SH-SY5Y (cell line): Measurements from ENCODE around the gene CCDC148.
A peak's percentile ranks its signal among the peaks of the same experiment; 100 is the strongest.

Experiments
- GATA2 ChIP-seq: IDR thresholded peaks from 2 replicates; pipeline ENCODE4 v1.6.1; 2011; ENCODE audit warnings: mild to moderate bottlenecking, low read depth, low read length
- GATA3 ChIP-seq: IDR thresholded peaks from 2 replicates; pipeline ENCODE4 v1.6.1; 2011; ENCODE audit warnings: low read depth, mild to moderate bottlenecking, low read length, moderate library complexity

The CCDC148 gene

DNA sequence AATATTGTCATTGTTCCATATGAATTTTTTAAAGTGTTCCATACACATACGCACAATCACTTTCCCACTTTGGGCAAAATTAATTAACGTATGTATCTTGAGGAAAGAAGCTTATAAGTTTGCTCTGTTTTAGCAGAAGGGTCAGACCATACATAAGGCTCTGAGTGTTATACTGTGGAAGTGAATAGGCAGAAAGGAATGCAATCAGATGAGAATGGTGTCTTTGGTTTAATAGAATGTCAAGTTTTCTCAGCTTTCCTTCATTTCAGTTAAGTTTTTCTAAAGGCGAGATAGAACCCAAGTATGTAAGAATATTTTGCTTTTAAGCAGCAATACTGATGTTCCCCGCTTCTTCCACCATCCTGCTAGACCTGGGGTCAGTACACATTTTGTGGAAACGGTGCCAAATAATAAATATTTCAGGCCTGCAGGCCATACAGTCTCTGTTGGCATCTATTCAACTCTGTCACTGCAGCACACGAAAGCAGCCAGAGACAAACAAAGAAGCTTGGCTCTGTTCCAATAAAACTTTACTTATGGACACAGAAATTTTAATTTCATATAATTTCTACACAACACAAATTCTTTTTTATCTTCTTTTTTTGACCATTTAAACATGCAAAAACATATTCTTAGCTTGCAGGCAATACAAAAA lies 254.3 kb downstream of the CCDC148 start:
- no peak for TF ChIP-seq GATA2
- no peak for TF ChIP-seq GATA3

DNA sequence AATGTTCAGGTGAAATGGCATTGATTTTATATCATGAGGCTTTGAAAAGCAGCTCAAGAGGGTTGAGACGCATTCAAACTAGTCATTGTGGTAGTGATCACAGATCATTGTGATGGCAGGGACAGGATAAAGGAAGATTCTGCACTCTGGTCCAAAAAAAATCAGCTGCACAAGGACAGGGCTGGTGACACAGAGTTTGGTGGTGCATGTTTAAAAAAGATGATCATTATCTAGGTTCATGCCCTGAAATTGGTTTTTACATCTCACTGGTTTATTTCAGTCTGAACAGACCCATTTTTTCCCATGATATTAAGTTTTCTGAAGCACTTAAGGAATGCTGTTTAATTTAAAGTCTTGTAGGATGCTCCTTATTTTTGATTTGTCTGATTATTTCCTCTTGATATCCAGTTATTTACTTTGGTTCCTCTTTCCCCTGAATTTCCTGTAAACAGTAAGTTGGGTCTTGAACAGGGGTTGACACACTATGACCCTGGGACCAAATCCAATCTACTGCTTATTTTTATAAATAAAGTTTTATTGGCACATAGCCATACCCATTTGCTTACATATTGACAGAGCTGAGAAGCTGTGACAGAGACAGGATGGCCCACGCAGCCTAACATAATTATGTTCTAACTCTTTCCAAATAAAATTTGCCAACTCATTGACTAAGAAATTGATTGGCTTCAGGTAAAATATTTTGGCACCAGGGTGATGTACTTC lies 256.5 kb downstream of the CCDC148 start:
- no peak for TF ChIP-seq GATA3
- peak; percentile 64 for TF ChIP-seq GATA2

DNA sequence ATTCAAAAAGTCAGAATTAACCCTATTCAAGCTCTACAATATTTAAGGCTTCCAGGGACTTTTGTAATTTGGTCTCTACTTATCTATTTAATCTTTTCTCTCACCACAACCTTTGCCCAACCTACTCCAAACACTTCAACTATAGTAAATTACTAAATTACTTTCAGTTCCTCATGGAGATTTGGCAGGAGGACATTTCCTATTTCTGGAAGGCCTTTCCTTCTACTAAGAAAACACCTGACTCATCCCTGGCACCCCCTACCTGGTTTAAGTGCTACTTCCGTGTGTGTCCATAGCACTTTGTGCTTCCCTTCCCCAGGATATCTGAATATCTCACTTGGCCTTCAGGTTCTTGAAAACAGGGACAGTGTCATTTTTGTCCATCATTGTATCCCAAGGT lies 258.6 kb downstream of the CCDC148 start:
- TF ChIP-seq GATA3 (no peak), GATA2 (no peak)

DNA sequence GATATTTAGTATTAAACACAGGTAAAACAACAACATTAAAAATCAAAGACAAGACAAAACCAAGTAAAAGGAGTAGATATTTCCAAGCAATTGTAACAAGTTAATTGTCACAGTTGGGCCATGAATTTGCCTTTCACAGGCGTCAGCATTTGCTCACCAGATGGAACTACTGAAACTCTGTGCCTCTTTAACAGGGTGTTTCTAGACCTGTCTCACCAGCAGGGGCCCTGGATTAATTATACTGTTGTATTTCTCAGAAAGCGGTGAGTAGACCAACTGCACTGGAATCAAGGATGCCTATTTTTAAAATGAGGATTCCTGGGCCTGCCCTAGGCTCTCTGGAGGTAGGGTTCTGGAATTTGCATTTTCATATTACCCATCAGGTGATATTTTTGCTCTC lies 262.3 kb downstream of the CCDC148 start:
- TF ChIP-seq GATA3 (no peak), GATA2 (no peak)

DNA sequence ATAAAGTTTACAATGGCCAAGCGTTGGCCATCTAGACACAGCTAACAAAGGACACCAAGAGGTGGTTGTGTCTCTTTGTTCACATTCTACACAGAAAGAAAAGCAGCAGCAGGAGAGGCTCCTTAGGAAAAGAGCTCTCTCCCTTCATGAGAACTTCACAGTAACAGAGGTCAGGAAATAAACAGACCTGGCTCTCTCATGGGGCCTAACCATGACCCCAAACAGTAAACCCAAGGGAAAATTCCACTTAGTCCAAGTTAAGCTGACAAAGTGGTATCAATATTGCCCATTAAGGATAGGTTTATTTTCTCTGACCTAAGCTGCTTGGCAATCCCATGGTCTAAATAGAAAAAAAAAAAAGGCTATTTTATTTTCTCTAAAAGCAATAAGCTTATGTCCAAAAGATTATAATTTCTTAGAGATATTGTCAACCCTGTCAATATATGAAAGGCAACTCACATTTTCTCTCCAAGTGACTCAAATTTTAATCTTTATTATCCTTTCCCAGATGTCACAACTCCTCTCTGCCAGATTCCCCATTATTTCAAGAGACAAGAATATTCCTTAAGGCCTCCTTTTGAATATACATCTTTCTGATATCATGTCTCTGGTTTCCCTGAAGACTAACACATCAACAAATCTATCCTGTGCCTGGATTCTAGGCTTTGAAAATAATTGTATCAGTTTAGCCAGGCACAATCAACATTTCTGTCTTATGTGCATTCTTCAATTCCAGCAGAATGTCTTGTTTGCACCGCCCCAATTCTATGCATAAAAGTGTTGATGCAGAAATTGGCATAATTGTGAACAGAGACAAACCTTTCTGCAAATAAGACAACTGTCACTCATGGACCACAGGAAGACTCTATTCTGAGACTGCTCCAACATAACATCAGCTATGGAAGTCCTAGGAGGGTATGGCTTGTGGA lies 263.8 kb downstream of the CCDC148 start:
- no peak for TF ChIP-seq GATA3
- no peak for TF ChIP-seq GATA2

DNA sequence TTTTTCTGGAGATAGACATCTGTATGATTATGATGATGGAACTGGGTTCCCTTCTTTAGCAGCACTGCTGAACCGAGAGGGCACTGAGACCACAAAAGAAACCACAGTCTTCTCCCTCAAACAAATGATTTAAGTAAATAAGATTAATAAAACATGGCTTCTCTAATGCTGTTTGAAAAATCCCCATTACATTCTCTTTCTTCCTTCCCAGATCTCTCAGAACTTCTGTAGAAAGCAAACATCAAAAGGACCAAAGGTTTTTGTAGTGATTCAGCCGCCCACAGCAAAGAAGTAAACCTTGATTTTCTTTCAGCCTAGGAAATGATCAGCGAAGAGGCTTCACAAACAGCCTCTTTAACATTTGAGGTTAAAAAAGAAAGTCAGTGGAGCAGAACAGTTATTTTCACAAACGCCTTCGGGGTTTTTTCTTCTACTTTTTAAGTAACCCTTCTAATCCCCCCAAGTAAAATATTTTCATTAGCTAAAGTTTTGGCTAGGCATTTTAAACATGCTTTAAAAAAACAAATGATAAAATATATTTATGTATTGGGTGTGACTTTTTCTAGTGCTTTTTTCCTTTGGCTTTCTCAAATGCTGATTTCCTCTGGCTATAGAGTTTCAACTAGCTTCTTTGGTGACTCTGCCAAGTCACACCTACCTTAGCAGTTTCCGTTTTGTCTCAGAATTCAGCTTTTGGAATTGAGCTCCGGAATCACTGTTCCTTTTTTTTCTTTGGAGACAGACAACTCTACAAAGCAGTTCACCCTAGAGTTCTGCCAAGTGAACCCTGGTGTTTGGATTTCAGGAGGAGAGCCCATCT lies 265.3 kb downstream of the CCDC148 start:
- TF ChIP-seq GATA3 (no peak), GATA2 (no peak)

DNA sequence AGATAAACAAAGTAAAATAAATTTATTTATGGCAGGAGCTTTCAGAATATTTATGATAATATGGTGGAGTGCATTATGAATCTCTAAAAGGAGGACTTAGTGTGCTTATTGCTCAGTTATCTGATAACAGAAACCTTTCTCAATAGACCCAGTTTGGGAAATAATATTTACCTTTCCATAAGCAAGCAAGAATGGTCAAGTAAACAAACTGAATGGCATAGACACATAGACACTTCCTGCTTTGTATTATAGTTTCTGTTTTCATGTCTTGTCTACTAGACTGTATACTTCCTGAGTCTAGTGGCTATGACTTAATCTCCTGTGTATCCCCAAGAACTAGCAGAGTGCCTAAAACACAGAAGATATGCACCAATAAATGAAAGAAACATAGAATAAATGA lies 267.0 kb downstream of the CCDC148 start:
- TF ChIP-seq GATA3 (no peak), GATA2 (no peak)

DNA sequence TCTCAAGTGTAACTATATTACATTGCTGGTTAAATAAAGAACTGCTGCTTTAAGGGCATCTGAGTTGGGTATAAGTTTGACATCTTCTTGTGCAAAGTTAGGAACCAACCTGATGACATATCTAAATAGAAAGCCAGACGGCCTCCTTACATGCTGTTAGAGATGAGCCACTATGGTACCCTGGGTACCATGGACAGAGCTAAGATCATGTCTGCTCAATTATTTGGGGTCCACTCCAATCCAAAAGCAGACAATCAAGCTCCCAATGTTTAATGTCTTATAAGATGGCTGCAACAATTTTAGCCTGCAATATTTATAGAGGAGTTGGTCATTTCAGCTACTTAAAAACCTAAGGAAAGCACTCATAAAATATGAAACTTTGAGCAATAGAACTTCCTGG lies 268.6 kb downstream of the CCDC148 start:
- no peak for TF ChIP-seq GATA2
- no peak for TF ChIP-seq GATA3

DNA sequence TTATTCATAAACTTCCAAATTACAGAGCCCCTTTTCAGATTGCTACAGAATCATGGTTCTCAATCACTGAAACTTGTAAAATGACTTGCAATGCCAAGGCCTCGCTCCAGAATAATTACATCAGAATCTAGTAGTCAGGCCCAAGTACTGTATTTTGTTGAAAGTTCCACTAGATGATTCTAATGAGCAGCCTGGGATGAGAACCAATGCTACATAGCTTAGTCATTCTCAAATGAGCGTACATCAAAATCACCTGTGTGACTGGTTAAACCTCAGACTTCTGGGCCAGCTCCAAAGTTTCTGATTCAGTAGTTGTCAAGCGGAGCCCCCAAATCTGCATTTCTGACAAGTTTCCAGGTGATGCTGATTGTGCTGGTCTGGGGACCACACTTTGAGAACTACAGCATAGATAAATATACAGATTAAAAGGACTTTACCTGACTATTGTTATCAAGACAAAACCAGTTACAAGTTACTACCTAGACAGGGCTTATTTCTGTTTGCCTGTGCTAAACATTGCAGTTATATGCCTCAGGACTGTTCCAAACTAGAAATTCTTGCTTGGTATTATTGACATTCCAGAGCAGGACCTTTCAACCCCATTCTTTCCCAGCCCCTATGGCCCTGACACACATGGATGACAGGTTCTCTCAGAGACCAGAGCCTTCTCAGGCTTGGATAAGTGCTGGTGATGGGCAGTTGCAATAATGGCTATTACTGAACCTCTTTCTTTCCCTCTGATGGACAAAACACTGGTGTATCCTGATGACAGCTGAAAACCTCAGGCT lies 271.8 kb downstream of the CCDC148 start:
- TF ChIP-seq GATA3 (no peak), GATA2 (no peak)

DNA sequence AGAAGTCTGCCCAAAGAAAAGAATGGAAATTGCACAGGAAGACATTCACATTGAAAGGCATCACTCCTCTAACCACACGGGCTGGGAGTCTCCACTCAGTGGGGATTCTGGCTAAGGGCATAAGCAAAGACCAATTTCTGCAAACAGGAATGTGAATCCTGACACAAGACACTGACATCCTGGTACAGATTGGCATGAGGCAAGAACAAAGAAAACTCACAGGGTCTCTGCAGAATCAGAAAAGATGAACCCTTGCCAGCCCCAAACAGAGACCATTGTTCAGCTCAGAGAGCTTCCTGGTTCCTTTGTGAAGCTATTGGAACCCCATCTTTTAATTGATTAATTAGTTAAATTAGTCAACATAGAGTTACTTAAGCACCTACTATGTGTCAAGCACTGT lies 272.6 kb downstream of the CCDC148 start:
- TF ChIP-seq GATA3 (no peak), GATA2 (no peak)

DNA sequence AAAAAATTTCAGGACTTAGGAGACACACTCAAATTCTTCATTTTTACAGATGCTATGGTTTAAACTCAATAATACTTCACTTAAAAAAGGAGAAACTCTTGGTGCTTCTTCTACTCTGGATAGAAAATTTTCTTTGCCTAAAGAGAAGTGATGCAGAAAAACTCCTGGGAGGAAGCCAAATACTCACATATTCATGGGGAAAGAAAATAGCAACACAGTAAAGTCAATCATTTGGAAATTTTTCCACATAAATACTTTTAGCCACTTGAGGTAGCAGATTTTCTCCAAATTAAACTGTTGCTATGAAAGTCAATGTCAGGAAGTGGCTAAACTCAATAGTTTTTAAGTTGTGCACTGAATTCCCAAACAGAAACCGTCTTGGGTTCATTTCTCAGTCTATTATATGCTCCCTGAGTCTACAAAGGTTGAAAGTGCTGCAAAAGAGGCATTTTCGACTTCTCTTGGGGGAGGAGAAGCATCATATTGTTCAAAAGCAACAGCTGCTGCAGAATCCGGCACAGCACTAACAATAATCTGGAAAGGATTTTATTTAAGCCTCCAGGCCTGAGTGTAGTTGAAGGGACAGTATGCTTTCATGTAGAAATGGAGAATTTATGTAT lies 273.8 kb downstream of the CCDC148 start:
- TF ChIP-seq GATA2 (no peak), GATA3 (no peak)

DNA sequence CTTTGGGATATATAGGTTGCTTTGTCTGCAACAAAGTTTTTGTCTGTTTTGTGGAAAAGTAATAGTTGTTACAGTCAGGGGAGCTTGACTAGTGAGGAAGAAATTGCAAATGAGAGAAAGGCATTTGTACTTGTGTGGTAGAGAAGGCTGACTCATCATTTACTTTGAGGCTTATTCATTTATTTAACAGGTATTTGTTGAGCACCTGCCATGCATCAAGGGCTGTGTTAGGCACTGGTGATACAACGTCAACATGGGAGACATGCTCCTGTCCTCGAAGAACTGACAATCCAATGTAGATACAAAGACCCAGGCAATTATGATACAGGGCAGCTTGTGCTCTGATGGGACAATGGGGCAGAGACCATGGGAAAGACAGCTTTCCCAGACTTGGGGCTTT lies 275.4 kb downstream of the CCDC148 start:
- no peak for TF ChIP-seq GATA2
- no peak for TF ChIP-seq GATA3
